ENCODE measurements around the gene EEF1A2. TPM values are rescaled to one million over a fixed set of nuclear protein-coding genes. Genes with fewer than 3 reads are reported as not detected.

The EEF1A2 gene
- total and polyA plus RNA-seq, 2 of the 4 experiments (the other 2 are of a cell fraction) = 1.3 to 4.6 TPM

DNA sequence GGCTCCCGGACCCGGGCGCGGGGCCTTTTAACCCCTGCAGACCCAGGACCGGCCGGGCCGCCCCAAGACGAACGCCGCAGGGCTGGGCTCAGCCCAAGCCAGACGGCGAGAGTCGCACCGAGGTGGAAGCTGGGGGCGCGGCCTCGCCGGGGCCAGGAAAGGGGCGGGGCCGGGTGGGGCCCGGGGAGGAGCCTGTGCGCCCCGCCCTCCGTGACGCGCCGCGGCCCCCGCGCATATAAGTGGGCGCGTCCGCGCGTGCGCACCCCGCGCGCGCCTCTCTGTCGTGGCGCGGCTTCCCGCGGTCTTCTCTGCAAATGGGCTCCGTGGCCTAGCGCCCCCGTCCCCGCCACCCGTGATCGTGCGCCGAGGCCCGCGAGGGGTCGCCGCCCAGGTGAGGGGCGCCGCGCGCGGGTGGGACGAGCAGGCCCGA, 21.6 kb upstream of the EEF1A2 start, which contains the start of gene PPDPF:
TSS of gene PPDPF (plus strand) at position 262 of the 430 bp plus-strand sequence. CDS start 544 bp downstream, outside the sequence.
- CTCF ChIA-PET = interaction anchor here (1.6 kb wide), 1 partner anchor 25 kb away, joined by 4 read pairs; no protein-coding TSS in a partner anchor
- peak within 1 kb of the TSS; percentile 88 for H2BK5ac ChIP-seq (ENCODE audit: low read depth, low read length, poor library complexity, severe bottlenecking)
- in situ Hi-C loops (cut with MboI; ENCODE audit: low sequenced_read_pairs) = no loop called here

More for the DNA sequence above, 21.6 kb upstream of the EEF1A2 start, which contains the start of gene PPDPF:
- dilution Hi-C loops (cut with HindIII; ENCODE audit: low sequenced_read_pairs, unreplicated experiment) (no loop called here), intact Hi-C loops (cut with micrococcal nuclease) (no loop called here)
- H2AFZ ChIP-seq (replicated peaks; ENCODE audit: low read length, poor library complexity) = peak within 1 kb of the TSS; percentile 89
- peak within 1 kb of the TSS; percentile 46 to 78; a peak in 3 of 4 replicates for H4K8ac ChIP-seq (ENCODE audit: low read depth in 2 of 2, low read length in 2 of 2)
- H3K4ac ChIP-seq (ENCODE audit: low read depth, low read length) = peak within 1 kb of the TSS; percentile 75
- POLR2A ChIA-PET (ENCODE audit: unreplicated experiment) = interaction anchor here (0.6 to 1.1 kb wide), 6 partner anchors 23 to 233 kb away, joined by 3 to 7 read pairs (median 4); no protein-coding TSS in a partner anchor
- peaks cover 11% of the 10 kb centered on the region; the same call in 1 of the 2 replicates for H3K9me1 ChIP-seq (ENCODE audit: insufficient read depth, low read length)
- peak within 1 kb of the TSS; percentile 89 for H3K9ac ChIP-seq (ENCODE audit: low read depth, low read length)
- peak within 1 kb of the TSS; percentile 97 for H3K4me3 ChIP-seq (ENCODE audit: insufficient read depth, low read depth, low read length)
- no peaks in the 10 kb centered on the region for H3K9me3 ChIP-seq (ENCODE audit: control insufficient read depth, insufficient read depth, low read length)
- H3K4me2 ChIP-seq (ENCODE audit: low read depth, low read length) = peak within 1 kb of the TSS; percentile 86
- peak within 1 kb of the TSS; percentile 51 for H4K91ac ChIP-seq (ENCODE audit: insufficient read depth, low read depth, low read length)
- peak within 1 kb of the TSS; percentile 30; the same call in 1 of the 2 replicates for H3K18ac ChIP-seq (ENCODE audit: low read depth, low read length)
- ATAC-seq (ENCODE audit: low read depth) (peak; percentile 85), DNase-seq (peak; percentile 72)
- no peaks in the 10 kb centered on the region for H3K27me3 ChIP-seq (ENCODE audit: control insufficient read depth, insufficient read depth, low read length)
- no TSS peak for BruUV-seq (replicated peaks)
- peak within 1 kb of the TSS; percentile 78 for H3K14ac ChIP-seq (replicated peaks; ENCODE audit: low read depth, low read length)
- peaks cover 13% of the 10 kb centered on the region for H3K4me1 ChIP-seq (ENCODE audit: control insufficient read depth, insufficient read depth, low read length)
- H3K56ac ChIP-seq (ENCODE audit: extremely low read depth, insufficient read depth, low read length) = peak within 1 kb of the TSS; percentile 23
- no peak within 1 kb of the TSS for H2BK15ac ChIP-seq (ENCODE audit: low read depth, low read length)
- H2AK9ac ChIP-seq (replicated peaks; ENCODE audit: low read depth, low read length, poor library complexity) = peak within 1 kb of the TSS; percentile 96
- H2AK5ac ChIP-seq (ENCODE audit: low read depth, low read length) = peak within 1 kb of the TSS; percentile 86
- peak within 1 kb of the TSS; percentile 63 for H2BK120ac ChIP-seq (ENCODE audit: low read depth, low read length)
- H3K79me1 ChIP-seq (ENCODE audit: low read depth in 1 of 2, low read length in 2 of 2) = peaks cover 19 to 38% of the 10 kb centered on the region in 2 experiments
- H3K36me3 ChIP-seq (ENCODE audit: control insufficient read depth, insufficient read depth, low read length) = peaks cover 23% of the 10 kb centered on the region
- no peak within 1 kb of the TSS for H2BK20ac ChIP-seq (ENCODE audit: low read depth, low read length)
- peak within 1 kb of the TSS; percentile 90 for H3K27ac ChIP-seq (ENCODE audit: insufficient read depth, low read length)
- H4K5ac ChIP-seq (ENCODE audit: low read depth, low read length) = peak within 1 kb of the TSS; percentile 32
- TF ChIP-seq, protein P1, sequence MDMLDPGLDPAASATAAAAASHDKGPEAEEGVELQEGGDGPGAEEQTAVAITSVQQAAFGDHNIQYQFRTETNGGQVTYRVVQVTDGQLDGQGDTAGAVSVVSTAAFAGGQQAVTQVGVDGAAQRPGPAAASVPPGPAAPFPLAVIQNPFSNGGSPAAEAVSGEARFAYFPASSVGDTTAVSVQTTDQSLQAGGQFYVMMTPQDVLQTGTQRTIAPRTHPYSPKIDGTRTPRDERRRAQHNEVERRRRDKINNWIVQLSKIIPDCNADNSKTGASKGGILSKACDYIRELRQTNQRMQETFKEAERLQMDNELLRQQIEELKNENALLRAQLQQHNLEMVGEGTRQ (IDR thresholded peaks at IDR 0.05; ENCODE audit: low read depth, low read length) = no peak
- peak; percentile 95 for TF ChIP-seq POLR2A (IDR thresholded peaks at IDR 0.05; ENCODE audit: low read depth, low read length)
- no peak for TF ChIP-seq NFE2L2 (IDR thresholded peaks at IDR 0.05; ENCODE audit: low read depth, low read length)
- peak; percentile 84; the same call in 1 of the 2 replicates for TF ChIP-seq MAZ (IDR thresholded peaks at IDR 0.05; ENCODE audit: borderline replicate concordance, low read depth, low read length)
- TF ChIP-seq SMC3 (IDR thresholded peaks at IDR 0.05; ENCODE audit: low read depth, low read length) = no peak
- TF ChIP-seq, protein P2, sequence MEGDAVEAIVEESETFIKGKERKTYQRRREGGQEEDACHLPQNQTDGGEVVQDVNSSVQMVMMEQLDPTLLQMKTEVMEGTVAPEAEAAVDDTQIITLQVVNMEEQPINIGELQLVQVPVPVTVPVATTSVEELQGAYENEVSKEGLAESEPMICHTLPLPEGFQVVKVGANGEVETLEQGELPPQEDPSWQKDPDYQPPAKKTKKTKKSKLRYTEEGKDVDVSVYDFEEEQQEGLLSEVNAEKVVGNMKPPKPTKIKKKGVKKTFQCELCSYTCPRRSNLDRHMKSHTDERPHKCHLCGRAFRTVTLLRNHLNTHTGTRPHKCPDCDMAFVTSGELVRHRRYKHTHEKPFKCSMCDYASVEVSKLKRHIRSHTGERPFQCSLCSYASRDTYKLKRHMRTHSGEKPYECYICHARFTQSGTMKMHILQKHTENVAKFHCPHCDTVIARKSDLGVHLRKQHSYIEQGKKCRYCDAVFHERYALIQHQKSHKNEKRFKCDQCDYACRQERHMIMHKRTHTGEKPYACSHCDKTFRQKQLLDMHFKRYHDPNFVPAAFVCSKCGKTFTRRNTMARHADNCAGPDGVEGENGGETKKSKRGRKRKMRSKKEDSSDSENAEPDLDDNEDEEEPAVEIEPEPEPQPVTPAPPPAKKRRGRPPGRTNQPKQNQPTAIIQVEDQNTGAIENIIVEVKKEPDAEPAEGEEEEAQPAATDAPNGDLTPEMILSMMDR (conservative IDR thresholded peaks at IDR 0.05; ENCODE audit: low read depth, low read length) = no peak
- H4K20me1 ChIP-seq (ENCODE audit: insufficient read depth, low read length) = peaks cover 29% of the 10 kb centered on the region
- WGBS, 2 experiments (ENCODE audit: extremely low coverage in 2 of 2, insufficient read length in 1 of 2) = 1% methylated on average over 54 of the region's 64 CpGs; no CpG with 5 or more reads in 1 of the 2 experiments
- H3K23ac ChIP-seq (ENCODE audit: low read depth, low read length) = peak within 1 kb of the TSS; percentile 78

Data from IMR-90 (cell line).